ENCODE measurements around the gene LYSMD4. TPM values are rescaled to one million over a fixed set of nuclear protein-coding genes. Genes with fewer than 3 reads are reported as not detected.

LYSMD4 gene
- total RNA-seq, 1 donor from 2014 or later, result 11.3 TPM

GRCh38 chr15:99728916-99729315 is 4.3 kb downstream of the LYSMD4 start:
- H3K4me3 Mint-ChIP-seq (ENCODE audit: unreplicated experiment), result no peak overlapping the region
- H3K27ac Mint-ChIP-seq (ENCODE audit: unreplicated experiment), result no peak overlapping the region
- peaks cover 14% of the 10 kb centered on the region for H3K36me3 Mint-ChIP-seq (ENCODE audit: unreplicated experiment)

DNA sequence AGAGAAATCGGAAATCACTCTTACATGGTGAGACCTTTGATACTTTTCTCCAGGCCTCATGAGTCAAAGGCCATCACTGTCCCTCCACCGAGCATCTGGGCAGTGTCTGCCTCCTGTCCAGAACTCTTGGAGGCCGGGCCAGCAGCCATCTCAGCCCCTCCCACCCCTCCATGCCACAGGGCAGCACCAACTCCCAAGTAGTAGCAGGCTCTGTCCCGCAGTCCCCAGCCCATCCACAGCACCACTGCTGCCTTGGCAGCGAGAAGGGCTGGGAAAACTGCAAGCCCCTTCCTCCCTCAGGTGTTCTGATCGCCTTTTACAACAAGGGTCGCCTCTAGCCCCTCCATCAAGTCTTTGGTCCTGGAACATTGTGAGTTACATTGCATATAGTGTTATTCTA is 5.5 kb downstream of the LYSMD4 start:
- peaks cover 27% of the 10 kb centered on the region for H3K4me1 Mint-ChIP-seq (ENCODE audit: unreplicated experiment)
- no peak overlapping the region for H3K27ac Mint-ChIP-seq (ENCODE audit: unreplicated experiment)
- TF ChIP-seq CTCF (IDR thresholded peaks at IDR 0.05), result no peak
- H3K4me3 Mint-ChIP-seq (ENCODE audit: unreplicated experiment), result no peak overlapping the region
- no peaks in the 10 kb centered on the region for H3K27me3 Mint-ChIP-seq (ENCODE audit: unreplicated experiment)
- peaks cover 14% of the 10 kb centered on the region for H3K36me3 Mint-ChIP-seq (ENCODE audit: unreplicated experiment)
- no peaks in the 10 kb centered on the region for H3K9me3 Mint-ChIP-seq (ENCODE audit: unreplicated experiment)
- DNase-seq (ENCODE audit: extremely low spot score, unreplicated experiment), result no peak

More at GRCh38 chr15:99728916-99729315, 4.3 kb downstream of the LYSMD4 start:
- no peak for DNase-seq (ENCODE audit: extremely low spot score, unreplicated experiment)
- Mint-ChIP-seq H3K27me3 (ENCODE audit: unreplicated experiment) (no peaks in the 10 kb centered on the region), H3K4me1 (ENCODE audit: unreplicated experiment) (peaks cover 30% of the 10 kb centered on the region), H3K9me3 (ENCODE audit: unreplicated experiment) (no peaks in the 10 kb centered on the region)
- TF ChIP-seq CTCF (IDR thresholded peaks at IDR 0.05), result no peak

- no peak for DNase-seq (ENCODE audit: extremely low spot score, unreplicated experiment)
- TF ChIP-seq CTCF (IDR thresholded peaks at IDR 0.05), result no peak
- Mint-ChIP-seq H3K36me3 (ENCODE audit: unreplicated experiment) (peaks cover 15% of the 10 kb centered on the region), H3K4me1 (ENCODE audit: unreplicated experiment) (peaks cover 26% of the 10 kb centered on the region), H3K27me3 (ENCODE audit: unreplicated experiment) (no peaks in the 10 kb centered on the region), H3K27ac (ENCODE audit: unreplicated experiment) (no peak overlapping the region), H3K9me3 (ENCODE audit: unreplicated experiment) (no peaks in the 10 kb centered on the region), H3K4me3 (ENCODE audit: unreplicated experiment) (no peak overlapping the region)
Measured at GRCh38 chr15:99727330-99727729, 5.9 kb downstream of the LYSMD4 start.

DNA sequence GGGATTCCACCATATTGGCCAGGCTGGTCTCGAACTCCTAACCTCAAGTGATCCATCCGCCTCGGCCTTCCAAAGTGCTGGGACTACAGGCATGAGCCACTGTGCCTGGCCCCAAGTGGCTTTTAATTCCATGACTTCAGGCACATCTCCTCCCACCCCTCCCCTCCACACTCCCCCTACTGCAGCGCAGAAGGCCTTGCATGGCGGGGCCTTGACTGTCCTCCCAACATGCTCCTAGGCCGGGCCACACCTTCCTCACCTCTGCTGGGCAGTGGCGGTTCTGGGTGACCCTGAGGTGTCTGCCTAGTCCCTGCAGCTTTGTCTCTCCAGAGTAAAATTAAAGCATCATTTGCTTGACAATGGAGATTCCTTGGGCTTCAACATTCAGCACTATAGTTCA is 6.9 kb downstream of the LYSMD4 start:
- H3K27me3 Mint-ChIP-seq (ENCODE audit: unreplicated experiment), result no peaks in the 10 kb centered on the region

GRCh38 chr15:99722406-99722805 is 10.8 kb downstream of the LYSMD4 start:
- Mint-ChIP-seq H3K4me3 (ENCODE audit: unreplicated experiment) (no peak overlapping the region), H3K27ac (ENCODE audit: unreplicated experiment) (no peak overlapping the region), H3K27me3 (ENCODE audit: unreplicated experiment) (no peaks in the 10 kb centered on the region), H3K4me1 (ENCODE audit: unreplicated experiment) (peaks cover 21% of the 10 kb centered on the region), H3K36me3 (ENCODE audit: unreplicated experiment) (peaks cover 20% of the 10 kb centered on the region), H3K9me3 (ENCODE audit: unreplicated experiment) (no peaks in the 10 kb centered on the region)
- DNase-seq (ENCODE audit: extremely low spot score, unreplicated experiment), result no peak
- no peak for TF ChIP-seq CTCF (IDR thresholded peaks at IDR 0.05)

More for the DNA sequence above, 6.9 kb downstream of the LYSMD4 start:
- peaks cover 17% of the 10 kb centered on the region for H3K4me1 Mint-ChIP-seq (ENCODE audit: unreplicated experiment)
- no peaks in the 10 kb centered on the region for H3K9me3 Mint-ChIP-seq (ENCODE audit: unreplicated experiment)
- TF ChIP-seq CTCF (IDR thresholded peaks at IDR 0.05), result no peak
- no peak overlapping the region for H3K27ac Mint-ChIP-seq (ENCODE audit: unreplicated experiment)
- H3K36me3 Mint-ChIP-seq (ENCODE audit: unreplicated experiment), result peaks cover 17% of the 10 kb centered on the region
- H3K4me3 Mint-ChIP-seq (ENCODE audit: unreplicated experiment), result no peak overlapping the region
- DNase-seq (ENCODE audit: extremely low spot score, unreplicated experiment), result no peak
